Astrocyte of the spinal cord (primary cell): ENCODE measurements around the gene ERC1.

Experiments
- DNase-seq: peaks from one replicate; pipeline ENCODE4 v3.0.0; 2011; ENCODE audit warnings: low read depth, low spot score
- H3K4me3 ChIP-seq: 2 replicates; pipeline ENCODE4 v1.5.1; 2011; ENCODE audit warnings: low read depth, mild to moderate bottlenecking, low read length, moderate library complexity
- in situ Hi-C: cut with HindIII; loops from 2 replicates; pipeline ENCODE4 v1.10.0; 2017; ENCODE audit warnings: low sequenced_read_pairs
- TF ChIP-seq, protein P1 (sequence below): IDR thresholded peaks from 2 replicates; pipeline ENCODE4 v1.5.1; 2012; ENCODE audit warnings: low read depth, mild to moderate bottlenecking, low read length, inconsistent platforms

ERC1 gene

DNA sequence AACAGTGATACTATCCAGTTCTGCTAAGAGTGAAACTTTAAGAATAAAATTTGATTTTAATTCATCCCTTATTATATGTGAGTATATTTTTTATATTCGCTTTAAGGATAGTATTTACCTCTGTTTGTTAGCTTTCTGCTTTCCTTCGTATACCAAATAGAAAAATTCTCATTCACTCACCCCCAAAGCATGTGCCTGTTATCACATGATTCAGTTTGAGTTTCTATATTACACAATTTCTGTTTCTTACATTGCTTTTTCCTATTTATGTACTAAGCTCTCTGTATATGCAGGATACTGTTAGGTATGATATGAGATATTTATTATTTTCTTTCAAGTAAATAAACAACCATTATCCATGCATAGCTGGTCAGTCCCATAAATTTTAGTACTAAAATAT is 328.2 kb downstream of the ERC1 start:
- TF ChIP-seq, protein P1, sequence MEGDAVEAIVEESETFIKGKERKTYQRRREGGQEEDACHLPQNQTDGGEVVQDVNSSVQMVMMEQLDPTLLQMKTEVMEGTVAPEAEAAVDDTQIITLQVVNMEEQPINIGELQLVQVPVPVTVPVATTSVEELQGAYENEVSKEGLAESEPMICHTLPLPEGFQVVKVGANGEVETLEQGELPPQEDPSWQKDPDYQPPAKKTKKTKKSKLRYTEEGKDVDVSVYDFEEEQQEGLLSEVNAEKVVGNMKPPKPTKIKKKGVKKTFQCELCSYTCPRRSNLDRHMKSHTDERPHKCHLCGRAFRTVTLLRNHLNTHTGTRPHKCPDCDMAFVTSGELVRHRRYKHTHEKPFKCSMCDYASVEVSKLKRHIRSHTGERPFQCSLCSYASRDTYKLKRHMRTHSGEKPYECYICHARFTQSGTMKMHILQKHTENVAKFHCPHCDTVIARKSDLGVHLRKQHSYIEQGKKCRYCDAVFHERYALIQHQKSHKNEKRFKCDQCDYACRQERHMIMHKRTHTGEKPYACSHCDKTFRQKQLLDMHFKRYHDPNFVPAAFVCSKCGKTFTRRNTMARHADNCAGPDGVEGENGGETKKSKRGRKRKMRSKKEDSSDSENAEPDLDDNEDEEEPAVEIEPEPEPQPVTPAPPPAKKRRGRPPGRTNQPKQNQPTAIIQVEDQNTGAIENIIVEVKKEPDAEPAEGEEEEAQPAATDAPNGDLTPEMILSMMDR = no peak
- DNase-seq = no peak
- in situ Hi-C loops = no loop called here
- no peak overlapping the region for H3K4me3 ChIP-seq

DNA sequence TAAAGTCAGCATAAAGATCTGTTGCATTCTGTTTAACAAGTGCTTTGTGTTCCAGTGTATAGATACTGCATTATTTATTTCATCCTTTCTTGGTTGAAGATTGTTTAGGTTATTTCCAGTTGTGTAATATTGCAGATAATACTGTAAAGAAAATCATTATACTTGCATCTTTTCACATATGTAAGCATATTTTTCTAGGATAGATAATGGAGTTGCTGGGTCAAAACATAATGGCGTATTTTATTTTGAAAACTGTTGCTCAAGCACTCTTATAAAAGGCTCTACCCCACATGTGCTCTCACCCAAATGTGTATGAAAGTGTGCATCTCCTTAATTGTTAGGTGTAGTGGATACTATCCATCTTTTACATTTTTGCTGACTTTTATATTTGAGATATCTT is 329.0 kb downstream of the ERC1 start:
- DNase-seq = no peak
- in situ Hi-C loops = no loop called here
- TF ChIP-seq, protein P1 = no peak
- no peak overlapping the region for H3K4me3 ChIP-seq

DNA sequence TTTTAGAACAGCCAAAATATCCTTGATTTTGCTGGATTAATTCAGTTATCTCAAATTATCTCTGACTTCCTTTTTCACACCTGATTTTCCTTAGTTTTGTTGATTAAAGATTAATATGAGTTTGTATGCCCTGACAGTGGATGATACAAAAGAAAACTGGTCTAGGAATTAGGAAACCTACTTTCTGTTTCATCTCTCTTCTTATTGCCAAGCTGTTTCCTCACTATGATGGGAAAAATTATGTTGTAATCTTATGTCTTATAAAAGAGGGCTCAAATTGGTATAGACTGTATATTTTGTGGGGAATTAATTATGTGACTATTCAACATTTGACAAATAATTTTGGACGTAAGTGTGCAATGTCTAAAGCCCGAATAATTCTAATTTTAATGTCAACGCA is 331.8 kb downstream of the ERC1 start:
- DNase-seq = no peak
- in situ Hi-C loops = no loop called here
- TF ChIP-seq, protein P1 = no peak
- H3K4me3 ChIP-seq = no peak overlapping the region

DNA sequence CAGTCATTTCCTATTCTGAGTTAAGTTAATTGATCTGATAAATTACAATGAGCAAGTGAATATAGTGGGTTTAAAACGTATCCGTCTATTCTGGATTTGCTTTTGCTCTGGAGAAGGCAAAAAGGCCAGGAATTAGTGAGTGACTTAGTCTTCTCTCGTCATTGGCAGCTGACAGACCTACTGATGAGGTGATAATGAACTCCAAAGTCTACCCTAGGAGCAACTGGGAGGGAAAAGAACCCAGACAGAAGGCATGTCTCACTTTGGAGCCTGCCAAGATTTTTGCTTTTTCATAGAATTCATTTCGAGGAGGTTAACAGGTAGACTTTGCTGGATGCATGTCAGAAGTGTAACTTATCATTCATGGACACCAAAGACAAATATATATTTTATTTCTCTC is 333.1 kb downstream of the ERC1 start:
- in situ Hi-C loops = no loop called here
- H3K4me3 ChIP-seq = no peak overlapping the region
- DNase-seq = no peak
- TF ChIP-seq, protein P1 = no peak

DNA sequence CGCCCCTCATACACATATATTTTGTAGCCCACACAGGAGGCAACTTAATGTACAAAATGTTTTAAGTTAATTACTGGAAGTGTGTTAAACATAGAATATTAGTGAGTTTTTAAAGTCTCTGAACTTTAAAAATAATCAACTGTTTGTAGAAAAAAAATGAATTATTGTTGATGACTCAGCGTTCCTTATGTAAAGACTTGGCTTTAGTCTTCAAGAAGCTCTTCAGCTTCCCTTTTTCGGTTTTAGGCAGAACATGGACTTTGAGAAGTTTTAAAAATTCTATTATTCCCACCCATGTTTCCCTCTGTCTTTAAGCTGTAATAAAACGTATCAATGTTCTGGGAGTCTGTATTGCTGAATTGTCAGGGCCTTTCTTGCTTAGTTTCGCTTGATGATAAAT is 333.9 kb downstream of the ERC1 start:
- TF ChIP-seq, protein P1 = no peak
- in situ Hi-C loops = no loop called here
- H3K4me3 ChIP-seq = no peak overlapping the region
- DNase-seq = no peak

DNA sequence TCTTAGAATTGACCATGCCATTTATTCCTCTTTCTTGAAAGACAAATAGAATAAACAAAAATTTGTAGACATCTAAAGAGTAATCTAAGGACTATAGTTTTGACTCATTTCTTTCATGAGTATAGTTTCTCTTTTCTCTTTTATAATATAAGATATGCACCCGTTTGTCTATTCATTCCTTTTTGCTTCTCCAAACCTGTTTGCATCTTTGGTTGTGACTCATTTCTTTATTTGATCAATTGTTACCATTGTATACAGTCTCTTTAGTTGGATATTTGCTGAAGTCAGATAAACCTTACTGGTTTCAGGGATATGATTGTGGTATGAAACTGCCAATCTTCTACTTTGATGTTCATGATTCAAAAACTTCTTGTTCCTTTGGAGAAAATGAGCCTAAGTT is 334.6 kb downstream of the ERC1 start:
- no peak for DNase-seq
- in situ Hi-C loops = no loop called here
- TF ChIP-seq, protein P1 = no peak
- no peak overlapping the region for H3K4me3 ChIP-seq

DNA sequence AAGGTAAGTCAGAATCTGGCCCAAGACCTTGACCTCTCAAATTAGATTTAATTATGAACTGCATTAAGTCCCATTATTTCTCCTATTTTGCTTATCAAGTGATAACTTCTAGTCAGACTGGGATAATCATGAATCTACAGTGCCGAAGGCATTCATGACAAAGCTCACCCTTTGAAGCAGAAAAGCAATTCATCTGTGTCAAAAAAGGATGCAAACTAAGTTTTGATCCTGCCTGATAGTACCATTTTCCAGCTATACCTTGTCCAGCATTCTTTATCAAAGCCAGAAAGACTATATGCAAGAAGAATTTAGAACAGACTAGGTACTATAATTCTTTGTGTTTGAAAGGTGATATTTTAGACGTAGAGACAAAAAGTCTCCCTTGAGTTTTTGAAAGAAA is 335.2 kb downstream of the ERC1 start:
- TF ChIP-seq, protein P1 = no peak
- H3K4me3 ChIP-seq = no peak overlapping the region
- in situ Hi-C loops = no loop called here
- no peak for DNase-seq
